NT2/D1 (cell line): Measurements from ENCODE around the gene PHACTR3.

ENCODE experiments used
- YY1 ChIP-seq: IDR thresholded peaks from 2 replicates; pipeline ENCODE4 v1.6.1; 2011; ENCODE audit not compliant: insufficient read length, insufficient read depth
- ZNF274 ChIP-seq: IDR thresholded peaks from 2 replicates; pipeline ENCODE4 v1.6.1; 2011; ENCODE audit warnings: mild to moderate bottlenecking, low read depth, low read length

GRCh38 chr20:59756241-59756640 lies 151.9 kb downstream of the PHACTR3 start:
- no peak for TF ChIP-seq ZNF274
- no peak for TF ChIP-seq YY1
